ENCODE measurements around the gene CHST7.

DNA sequence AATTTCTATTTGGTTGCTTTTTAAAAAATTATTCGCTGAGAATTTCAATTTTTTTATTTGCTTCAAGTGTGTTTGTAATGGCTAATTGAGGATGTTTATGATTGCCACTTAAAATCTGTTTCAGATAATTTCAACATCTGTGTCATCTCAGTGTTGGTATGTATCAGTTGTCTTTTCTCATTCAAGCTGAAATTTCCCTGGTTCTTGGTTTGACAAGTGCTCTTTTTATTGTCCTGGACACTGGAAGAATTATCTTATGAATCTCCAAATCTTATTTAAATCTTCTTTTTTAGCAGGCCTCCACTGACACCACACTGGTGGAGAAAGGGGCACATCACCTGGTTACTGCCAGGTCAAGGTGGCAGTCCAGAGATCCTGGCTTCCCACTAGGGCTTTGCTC is 21.5 kb downstream of the CHST7 start:
- TF ChIP-seq CTCF (IDR thresholded peaks at IDR 0.05; ENCODE audit: low read depth, low read length, poor library complexity, severe bottlenecking) (no peak), EZH2phosphoT487 (IDR thresholded peaks at IDR 0.05; ENCODE audit: borderline replicate concordance, low read length) (no peak)

Measured in DOHH2 (cell line).